Transverse colon (tissue), 3 donors: ENCODE measurements around the gene SIGMAR1.

Source experiments
- POLR2A ChIP-seq: fragments of 450-650 bp; IDR thresholded peaks from one replicate; pipeline ENCODE4 v1.6.1; 2016; ENCODE audit warnings: antibody characterized with exemption, mild to moderate bottlenecking, moderate library complexity
- TF ChIP-seq, protein P1 (sequence below), 5 experiments: fragments of 200-600 bp in 3 of 5; fragments of 450-650 bp in 2 of 5; sonication (generic) in 3 of 5; IDR thresholded peaks; 1 replicate in 2 of 5; 2 replicates in 3 of 5; pipeline ENCODE4 v1.5.1; 2016 to 2017; ENCODE audit warnings: antibody characterized with exemption in 5 of 5, inconsistent platforms in 3 of 5, mild to moderate bottlenecking in 2 of 5, moderate library complexity in 1 of 5

GRCh38 chr9:34635556-34635955, 2.0 kb downstream of the SIGMAR1 start:
- TF ChIP-seq, protein P1, sequence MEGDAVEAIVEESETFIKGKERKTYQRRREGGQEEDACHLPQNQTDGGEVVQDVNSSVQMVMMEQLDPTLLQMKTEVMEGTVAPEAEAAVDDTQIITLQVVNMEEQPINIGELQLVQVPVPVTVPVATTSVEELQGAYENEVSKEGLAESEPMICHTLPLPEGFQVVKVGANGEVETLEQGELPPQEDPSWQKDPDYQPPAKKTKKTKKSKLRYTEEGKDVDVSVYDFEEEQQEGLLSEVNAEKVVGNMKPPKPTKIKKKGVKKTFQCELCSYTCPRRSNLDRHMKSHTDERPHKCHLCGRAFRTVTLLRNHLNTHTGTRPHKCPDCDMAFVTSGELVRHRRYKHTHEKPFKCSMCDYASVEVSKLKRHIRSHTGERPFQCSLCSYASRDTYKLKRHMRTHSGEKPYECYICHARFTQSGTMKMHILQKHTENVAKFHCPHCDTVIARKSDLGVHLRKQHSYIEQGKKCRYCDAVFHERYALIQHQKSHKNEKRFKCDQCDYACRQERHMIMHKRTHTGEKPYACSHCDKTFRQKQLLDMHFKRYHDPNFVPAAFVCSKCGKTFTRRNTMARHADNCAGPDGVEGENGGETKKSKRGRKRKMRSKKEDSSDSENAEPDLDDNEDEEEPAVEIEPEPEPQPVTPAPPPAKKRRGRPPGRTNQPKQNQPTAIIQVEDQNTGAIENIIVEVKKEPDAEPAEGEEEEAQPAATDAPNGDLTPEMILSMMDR (IDR thresholded peaks at IDR 0.05): no peak
- no peak for TF ChIP-seq POLR2A
